ENCODE data around the gene SYT1.

Gene SYT1

DNA sequence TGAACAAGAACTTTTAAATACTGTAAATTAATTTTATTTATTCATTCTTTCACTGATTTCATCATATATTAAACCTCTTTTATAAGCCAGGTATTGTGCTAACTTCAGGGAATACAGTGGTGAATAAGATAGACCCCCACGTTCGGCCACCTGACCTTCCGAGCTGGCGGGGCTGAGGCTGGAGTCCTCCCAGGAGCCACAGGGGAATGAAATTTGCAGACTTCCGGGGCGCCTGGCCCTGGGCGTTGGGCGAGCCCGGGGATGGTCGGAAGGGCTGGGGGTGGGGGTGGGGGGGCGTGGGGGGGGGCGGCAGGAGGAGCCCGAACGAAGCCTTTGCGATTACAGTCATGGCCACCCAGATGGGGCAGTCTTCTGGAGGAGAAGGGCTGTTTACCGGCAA is 442.8 kb downstream of the SYT1 start:
- Histone ChIP-seq H3K27me3 (no peaks in the 10 kb centered on the region), H3K4me1 (ENCODE audit: control insufficient read depth in 1 of 2, insufficient read depth in 1 of 2, low read depth in 1 of 2, low read length in 1 of 2) (no peaks in the 10 kb centered on the region), H3K36me3 (no peaks in the 10 kb centered on the region), H3K9me3 (no peaks in the 10 kb centered on the region), H3K4me3 (ENCODE audit: low read depth in 1 of 2, low read length in 1 of 2) (no peak overlapping the region), H3K27ac (no peak overlapping the region)
- TF ChIP-seq, protein P1, sequence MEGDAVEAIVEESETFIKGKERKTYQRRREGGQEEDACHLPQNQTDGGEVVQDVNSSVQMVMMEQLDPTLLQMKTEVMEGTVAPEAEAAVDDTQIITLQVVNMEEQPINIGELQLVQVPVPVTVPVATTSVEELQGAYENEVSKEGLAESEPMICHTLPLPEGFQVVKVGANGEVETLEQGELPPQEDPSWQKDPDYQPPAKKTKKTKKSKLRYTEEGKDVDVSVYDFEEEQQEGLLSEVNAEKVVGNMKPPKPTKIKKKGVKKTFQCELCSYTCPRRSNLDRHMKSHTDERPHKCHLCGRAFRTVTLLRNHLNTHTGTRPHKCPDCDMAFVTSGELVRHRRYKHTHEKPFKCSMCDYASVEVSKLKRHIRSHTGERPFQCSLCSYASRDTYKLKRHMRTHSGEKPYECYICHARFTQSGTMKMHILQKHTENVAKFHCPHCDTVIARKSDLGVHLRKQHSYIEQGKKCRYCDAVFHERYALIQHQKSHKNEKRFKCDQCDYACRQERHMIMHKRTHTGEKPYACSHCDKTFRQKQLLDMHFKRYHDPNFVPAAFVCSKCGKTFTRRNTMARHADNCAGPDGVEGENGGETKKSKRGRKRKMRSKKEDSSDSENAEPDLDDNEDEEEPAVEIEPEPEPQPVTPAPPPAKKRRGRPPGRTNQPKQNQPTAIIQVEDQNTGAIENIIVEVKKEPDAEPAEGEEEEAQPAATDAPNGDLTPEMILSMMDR (IDR thresholded peaks at IDR 0.05): no peak

DNA sequence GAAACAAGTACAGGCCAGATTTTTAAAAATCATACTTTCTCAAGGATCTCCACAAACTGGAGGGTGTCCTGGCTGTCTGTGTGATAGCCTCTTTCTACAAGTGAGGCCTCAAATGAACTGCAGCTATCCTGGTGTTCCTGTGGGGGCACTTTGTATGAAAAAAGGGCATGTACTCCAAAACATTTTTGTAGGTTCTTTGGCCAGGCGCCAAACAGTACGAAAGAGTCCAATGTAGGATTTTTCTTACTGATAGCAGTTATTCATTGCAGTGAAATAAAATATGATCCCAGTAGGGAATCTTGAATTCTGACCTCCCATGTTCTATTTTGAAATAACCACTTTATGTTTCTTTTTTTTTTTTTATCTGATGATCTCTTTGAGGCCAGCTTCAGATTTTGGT is 444.5 kb downstream of the SYT1 start:
- no peaks in the 10 kb centered on the region for H3K27me3 ChIP-seq

DNA sequence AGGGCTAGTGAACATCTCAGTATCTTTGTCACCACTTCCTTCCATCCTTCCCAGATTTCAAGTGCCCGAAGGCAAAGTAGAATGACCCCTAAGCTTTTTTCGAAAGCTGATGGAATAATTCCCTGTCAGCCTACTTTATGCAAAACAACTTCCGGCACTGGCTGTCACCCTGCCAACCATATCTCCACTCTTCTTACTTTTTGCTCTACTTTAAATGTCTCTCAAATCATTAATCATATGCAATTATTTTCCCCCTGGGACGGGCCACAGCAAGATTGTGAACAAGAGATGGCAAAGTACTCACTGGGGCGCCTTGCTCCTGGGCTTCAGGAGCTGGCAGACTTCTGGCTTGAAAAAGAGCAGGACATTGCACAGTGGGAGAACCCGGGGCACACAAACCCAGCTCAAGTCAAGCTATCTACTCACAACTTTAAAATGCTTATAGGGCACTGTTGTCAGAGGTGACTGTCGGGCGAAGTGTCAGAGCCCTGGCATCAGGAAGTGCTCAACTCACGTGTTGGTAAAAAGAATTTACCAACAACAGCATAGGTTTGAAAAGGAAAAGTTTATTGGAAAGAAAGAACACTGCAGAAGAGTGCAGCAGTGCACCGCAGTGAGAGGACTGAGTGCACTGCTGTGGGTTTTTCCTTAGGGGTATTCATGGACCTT is 452.7 kb downstream of the SYT1 start:
- Histone ChIP-seq H3K4me1 (ENCODE audit: control insufficient read depth in 1 of 2, insufficient read depth in 1 of 2, low read depth in 1 of 2, low read length in 1 of 2) (no peaks in the 10 kb centered on the region), H3K9me3 (no peaks in the 10 kb centered on the region), H3K36me3 (no peaks in the 10 kb centered on the region), H3K27ac (no peak overlapping the region), H3K27me3 (no peaks in the 10 kb centered on the region), H3K4me3 (ENCODE audit: low read depth in 1 of 2, low read length in 1 of 2) (no peak overlapping the region)
- TF ChIP-seq, protein P1 (IDR thresholded peaks at IDR 0.05): no peak

More for the DNA sequence above, 444.5 kb downstream of the SYT1 start:
- Histone ChIP-seq H3K27ac (no peak overlapping the region), H3K4me3 (ENCODE audit: low read depth in 1 of 2, low read length in 1 of 2) (no peak overlapping the region), H3K9me3 (no peaks in the 10 kb centered on the region), H3K36me3 (no peaks in the 10 kb centered on the region), H3K4me1 (ENCODE audit: control insufficient read depth in 1 of 2, insufficient read depth in 1 of 2, low read depth in 1 of 2, low read length in 1 of 2) (no peaks in the 10 kb centered on the region)
- TF ChIP-seq, protein P1 (IDR thresholded peaks at IDR 0.05): no peak

DNA sequence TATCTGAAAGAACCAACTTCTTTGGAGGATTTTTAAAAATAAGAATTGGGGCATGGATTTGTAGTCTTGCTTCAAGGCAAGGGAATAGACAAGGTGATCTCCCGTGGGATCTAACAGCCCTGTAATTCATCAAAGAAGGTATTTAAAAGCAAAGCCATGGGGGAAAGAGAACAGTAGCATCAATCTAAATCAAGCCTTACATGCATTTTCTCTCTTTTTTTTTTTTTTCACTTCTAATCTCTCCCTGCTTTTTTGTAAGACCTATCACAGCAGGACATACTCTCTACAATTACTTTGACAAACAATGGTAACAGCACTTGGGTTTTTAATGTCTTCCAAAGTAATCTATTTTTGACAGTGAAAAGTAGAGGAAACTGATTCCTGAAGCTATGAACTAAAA is 458.3 kb downstream of the SYT1 start:
- TF ChIP-seq, protein P1 (IDR thresholded peaks at IDR 0.05): no peak
- H3K27me3 ChIP-seq: no peaks in the 10 kb centered on the region
- no peaks in the 10 kb centered on the region for H3K4me1 ChIP-seq (ENCODE audit: control insufficient read depth in 1 of 2, insufficient read depth in 1 of 2, low read depth in 1 of 2, low read length in 1 of 2)
- H3K9me3 ChIP-seq: no peaks in the 10 kb centered on the region
- no peaks in the 10 kb centered on the region for H3K36me3 ChIP-seq
- no peak overlapping the region for H3K27ac ChIP-seq
- H3K4me3 ChIP-seq (ENCODE audit: low read depth in 1 of 2, low read length in 1 of 2): no peak overlapping the region

DNA sequence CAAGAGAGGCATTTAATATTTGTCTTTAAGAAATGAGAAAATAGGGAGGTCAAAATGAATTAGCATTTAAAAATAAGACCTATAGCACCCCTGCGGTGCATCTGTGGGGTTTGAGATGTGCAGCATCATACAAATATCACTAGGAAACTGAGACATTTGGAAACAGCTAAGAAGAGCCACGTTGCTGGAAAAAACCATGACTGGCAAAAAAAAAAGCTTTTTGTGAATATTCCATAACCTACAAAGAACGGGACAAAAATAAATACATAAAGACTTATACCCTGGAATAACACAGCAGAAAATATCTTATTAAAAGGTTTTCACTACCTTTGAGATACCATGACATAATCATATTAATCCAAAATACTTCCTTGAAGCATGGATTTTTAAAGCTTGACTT is 460.0 kb downstream of the SYT1 start:
- H3K9me3 ChIP-seq: no peaks in the 10 kb centered on the region
- no peak overlapping the region for H3K27ac ChIP-seq
- H3K36me3 ChIP-seq: no peaks in the 10 kb centered on the region
- H3K4me1 ChIP-seq (ENCODE audit: control insufficient read depth in 1 of 2, insufficient read depth in 1 of 2, low read depth in 1 of 2, low read length in 1 of 2): no peaks in the 10 kb centered on the region
- H3K4me3 ChIP-seq (ENCODE audit: low read depth in 1 of 2, low read length in 1 of 2): no peak overlapping the region
- TF ChIP-seq, protein P1 (IDR thresholded peaks at IDR 0.05): no peak
- no peaks in the 10 kb centered on the region for H3K27me3 ChIP-seq
